Hepatocyte (in vitro differentiated cells): ENCODE measurements around the gene SLC7A8. TPM values are rescaled to one million over a fixed set of nuclear protein-coding genes. Genes with fewer than 3 reads are reported as not detected.

Experiments used
- DNase-seq: peaks from one replicate; pipeline ENCODE4 v3.0.0-alpha.2; 2016; ENCODE audit warnings: low spot score
- H2AFZ ChIP-seq: fragments of 200-600 bp; sonication (generic); 2 replicates; pipeline ENCODE4 v1.6.0; 2016; ENCODE audit warnings: antibody characterized with exemption, mild to moderate bottlenecking
- H3K27ac ChIP-seq: fragments of 200-600 bp; sonication (generic); 2 replicates; pipeline ENCODE4 v1.5.1; 2016; ENCODE audit warnings: mild to moderate bottlenecking
- H3K27me3 ChIP-seq: fragments of 200-600 bp; sonication (generic); 2 replicates; pipeline ENCODE4 v1.6.1; 2016
- H3K36me3 ChIP-seq: fragments of 200-600 bp; sonication (generic); replicated peaks from 2 replicates; pipeline ENCODE4 v1.5.1; 2016; ENCODE audit warnings: low read depth; ENCODE audit not compliant: insufficient read depth
- H3K4me1 ChIP-seq: fragments of 200-600 bp; sonication (generic); 2 replicates; pipeline ENCODE4 v1.5.1; 2016; ENCODE audit warnings: mild to moderate bottlenecking, moderate library complexity; ENCODE audit not compliant: insufficient read depth
- H3K4me2 ChIP-seq: fragments of 200-600 bp; sonication (generic); 2 replicates; pipeline ENCODE4 v1.6.0; 2016
- H3K4me3 ChIP-seq: fragments of 200-600 bp; sonication (generic); 2 replicates; pipeline ENCODE4 v1.5.1; 2016; ENCODE audit warnings: mild to moderate bottlenecking
- H3K79me2 ChIP-seq: fragments of 200-600 bp; sonication (generic); 2 replicates; pipeline ENCODE4 v1.6.0; 2017; ENCODE audit warnings: mild to moderate bottlenecking
- H3K9me2 ChIP-seq: fragments of 200-600 bp; sonication (generic); replicated peaks from 2 replicates; pipeline ENCODE4 v1.6.0; 2017; ENCODE audit warnings: mild to moderate bottlenecking; ENCODE audit not compliant: insufficient read depth
- H3K9me3 ChIP-seq: fragments of 200-600 bp; sonication (generic); 2 replicates; pipeline ENCODE4 v1.5.1; 2016; ENCODE audit warnings: low read depth, mild to moderate bottlenecking
- H4K20me1 ChIP-seq: fragments of 200-600 bp; sonication (generic); 2 replicates; pipeline ENCODE4 v1.6.0; 2016; ENCODE audit warnings: mild to moderate bottlenecking; ENCODE audit not compliant: insufficient read depth, poor library complexity, severe bottlenecking
- EZH2 ChIP-seq: fragments of 200-600 bp; sonication (generic); IDR thresholded peaks from 2 replicates; pipeline ENCODE4 v1.6.1; 2016; ENCODE audit warnings: antibody characterized with exemption, mild to moderate bottlenecking, borderline replicate concordance
- EZH2phosphoT487 ChIP-seq: fragments of 200-600 bp; sonication (generic); IDR thresholded peaks from one replicate; pipeline ENCODE4 v1.6.1; 2018; ENCODE audit warnings: antibody characterized with exemption, mild to moderate bottlenecking, low read depth, moderate library complexity; ENCODE audit not compliant: unreplicated experiment, severe bottlenecking
- WGBS: methylation state at CpG from one replicate; pipeline ENCODE4 v1.1.6; 2016; ENCODE audit warnings: low lambda C conversion rate; ENCODE audit errors: missing lambda C conversion rate; 5-methylcytosine and 5-hydroxymethylcytosine counted together
- polyA plus RNA-seq: library from polyadenylated mRNA; unstranded; fragments of >200 nt; fragmentation: Nextera tagmentation; extraction: Ambion mirVana; gene quantifications from 2 replicates; pipeline ENCODE4 v1.2.1, GENCODE V29; 2016
- total RNA-seq: library from RNA; depleted of rRNA; stranded (reverse); fragments of >200 nt; gene quantifications from 2 replicates; pipeline ENCODE4 v1.2.3, GENCODE V29; 2014
- TF ChIP-seq, protein P1 (sequence below): fragments of 200-600 bp; sonication (generic); IDR thresholded peaks from 2 replicates; pipeline ENCODE4 v1.5.1; 2016; ENCODE audit warnings: antibody characterized with exemption, mild to moderate bottlenecking; ENCODE audit not compliant: poor library complexity

The SLC7A8 gene
- total and polyA plus RNA-seq, 2 experiments from 2014 or later, result 54.6 to 123 TPM

DNA sequence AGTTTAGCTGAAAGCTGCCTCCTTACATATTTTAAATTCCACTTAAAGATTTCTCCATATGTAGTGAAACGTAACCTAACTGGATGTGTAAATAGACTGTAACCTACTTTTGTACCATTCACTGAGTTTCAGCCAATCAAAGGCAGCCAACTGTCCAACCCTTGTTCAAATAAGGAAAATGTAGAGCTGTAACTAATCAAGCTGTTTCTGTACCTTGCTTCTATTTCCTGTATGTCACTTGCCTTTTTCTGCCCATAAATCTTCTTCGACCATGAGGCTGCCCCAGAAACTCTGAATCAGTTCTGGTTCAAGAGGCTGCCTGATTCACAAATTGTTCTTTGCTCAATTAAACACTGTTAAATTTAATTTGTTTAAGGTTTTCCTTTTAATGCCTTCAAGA lies 6.3 kb downstream of the SLC7A8 start:
- H3K4me3 ChIP-seq, result no peak overlapping the region
- H3K27ac ChIP-seq, result peak overlapping the region; percentile 57
- no peak for DNase-seq
- H3K4me2 ChIP-seq, result peak overlapping the region; percentile 17
- peaks cover 37% of the 10 kb centered on the region for H3K79me2 ChIP-seq
- peaks cover 24% of the 10 kb centered on the region for H3K4me1 ChIP-seq
- no peaks in the 10 kb centered on the region for H3K27me3 ChIP-seq
- no peaks in the 10 kb centered on the region for H4K20me1 ChIP-seq
- no peaks in the 10 kb centered on the region for H3K9me2 ChIP-seq
- H3K9me3 ChIP-seq, result no peaks in the 10 kb centered on the region
- no peak overlapping the region for H2AFZ ChIP-seq
- TF ChIP-seq EZH2 (no peak), EZH2phosphoT487 (no peak)
- TF ChIP-seq, protein P1, sequence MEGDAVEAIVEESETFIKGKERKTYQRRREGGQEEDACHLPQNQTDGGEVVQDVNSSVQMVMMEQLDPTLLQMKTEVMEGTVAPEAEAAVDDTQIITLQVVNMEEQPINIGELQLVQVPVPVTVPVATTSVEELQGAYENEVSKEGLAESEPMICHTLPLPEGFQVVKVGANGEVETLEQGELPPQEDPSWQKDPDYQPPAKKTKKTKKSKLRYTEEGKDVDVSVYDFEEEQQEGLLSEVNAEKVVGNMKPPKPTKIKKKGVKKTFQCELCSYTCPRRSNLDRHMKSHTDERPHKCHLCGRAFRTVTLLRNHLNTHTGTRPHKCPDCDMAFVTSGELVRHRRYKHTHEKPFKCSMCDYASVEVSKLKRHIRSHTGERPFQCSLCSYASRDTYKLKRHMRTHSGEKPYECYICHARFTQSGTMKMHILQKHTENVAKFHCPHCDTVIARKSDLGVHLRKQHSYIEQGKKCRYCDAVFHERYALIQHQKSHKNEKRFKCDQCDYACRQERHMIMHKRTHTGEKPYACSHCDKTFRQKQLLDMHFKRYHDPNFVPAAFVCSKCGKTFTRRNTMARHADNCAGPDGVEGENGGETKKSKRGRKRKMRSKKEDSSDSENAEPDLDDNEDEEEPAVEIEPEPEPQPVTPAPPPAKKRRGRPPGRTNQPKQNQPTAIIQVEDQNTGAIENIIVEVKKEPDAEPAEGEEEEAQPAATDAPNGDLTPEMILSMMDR, result no peak
- no peaks in the 10 kb centered on the region for H3K36me3 ChIP-seq
- 45% methylated on average over 2 of the region's 2 CpGs for WGBS

DNA sequence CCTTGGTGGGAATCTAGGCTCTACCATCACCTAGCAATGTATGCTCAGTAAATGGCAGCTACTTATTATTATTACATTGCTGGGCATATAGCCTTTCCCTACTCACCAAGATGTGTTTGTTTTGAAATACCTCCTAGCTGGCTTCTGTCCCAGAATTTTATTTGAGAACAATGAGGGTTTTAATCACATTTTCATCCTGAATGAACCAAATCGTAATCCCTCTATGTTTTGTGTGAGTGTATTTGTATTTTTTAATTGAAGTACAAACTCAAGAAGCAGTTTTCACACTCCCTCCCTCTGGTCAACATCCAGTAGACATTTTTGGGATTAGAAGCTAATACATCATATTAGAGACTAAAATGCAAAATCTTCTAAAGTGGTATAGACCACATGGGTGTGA lies 7.6 kb downstream of the SLC7A8 start:
- TF ChIP-seq EZH2 (no peak), EZH2phosphoT487 (no peak)
- TF ChIP-seq, protein P1, result no peak

DNA sequence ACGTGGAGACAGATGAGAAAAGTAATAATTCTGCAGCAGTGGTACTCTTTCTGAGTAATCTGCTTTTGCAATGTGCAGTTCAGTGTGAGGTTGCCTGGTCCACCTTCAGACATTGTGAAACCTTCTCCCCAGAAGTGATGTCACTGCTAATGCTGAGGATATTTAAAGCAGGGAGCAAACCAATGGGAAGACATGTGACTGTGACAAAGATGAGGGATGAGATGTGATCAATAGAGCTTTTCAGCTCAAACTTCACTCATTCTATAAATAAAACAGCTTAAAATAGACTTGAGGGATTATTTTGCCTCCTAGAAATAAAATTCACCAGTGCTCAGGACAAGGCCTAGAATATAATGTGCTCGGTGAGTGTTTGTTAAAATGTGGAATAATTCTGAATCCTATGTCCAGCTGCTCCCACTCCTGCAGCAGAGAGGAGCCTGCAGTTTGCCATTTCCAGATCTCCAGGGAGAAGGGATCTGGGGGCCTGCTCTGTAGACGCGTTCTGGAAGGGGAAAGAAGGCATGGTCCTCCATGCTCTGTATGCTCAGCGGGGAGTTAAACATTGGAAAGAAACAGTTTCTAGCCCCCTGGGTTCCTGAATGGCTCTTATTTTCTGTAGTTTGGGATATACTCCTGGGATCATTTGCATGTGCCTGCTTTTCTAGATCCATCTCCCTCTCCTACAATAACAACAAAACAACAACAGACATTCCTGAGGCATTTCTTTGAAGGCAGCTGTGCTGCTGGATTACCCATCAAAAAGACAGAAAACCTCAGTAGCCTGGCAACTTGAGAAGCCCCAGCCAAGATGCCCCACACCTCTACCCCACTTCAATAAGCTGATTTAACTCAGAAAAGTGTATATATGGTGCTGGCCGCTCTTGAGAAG lies 8.9 kb downstream of the SLC7A8 start:
- no peaks in the 10 kb centered on the region for H3K36me3 ChIP-seq
- no peaks in the 10 kb centered on the region for H3K9me2 ChIP-seq
- H3K4me1 ChIP-seq, result peaks cover 25% of the 10 kb centered on the region
- H2AFZ ChIP-seq, result no peak overlapping the region
- TF ChIP-seq EZH2phosphoT487, result no peak
- TF ChIP-seq EZH2, result no peak
- TF ChIP-seq, protein P1, result no peak
- WGBS, result 51% methylated on average over 6 of the region's 6 CpGs
- no peak overlapping the region for H3K4me2 ChIP-seq
- H3K27ac ChIP-seq, result peak overlapping the region; percentile 69
- H4K20me1 ChIP-seq, result no peaks in the 10 kb centered on the region
- H3K79me2 ChIP-seq, result peaks cover 37% of the 10 kb centered on the region
- no peak overlapping the region for H3K4me3 ChIP-seq
- H3K27me3 ChIP-seq, result no peaks in the 10 kb centered on the region
- DNase-seq, result peak; percentile 63
- no peaks in the 10 kb centered on the region for H3K9me3 ChIP-seq

More for the DNA sequence above, 7.6 kb downstream of the SLC7A8 start:
- Histone ChIP-seq H3K36me3 (no peaks in the 10 kb centered on the region), H3K4me2 (no peak overlapping the region), H3K4me1 (peaks cover 25% of the 10 kb centered on the region), H2AFZ (no peak overlapping the region), H3K27ac (peak overlapping the region; percentile 69), H4K20me1 (no peaks in the 10 kb centered on the region), H3K4me3 (no peak overlapping the region), H3K79me2 (peaks cover 29% of the 10 kb centered on the region), H3K9me2 (no peaks in the 10 kb centered on the region), H3K9me3 (no peaks in the 10 kb centered on the region), H3K27me3 (no peaks in the 10 kb centered on the region)
- no peak for DNase-seq
- 71% methylated on average over 1 of the region's 1 CpG for WGBS
